GM18868 (cell line): ENCODE data around the gene ZSCAN22.
A peak's percentile ranks its signal among the peaks of the same experiment; 100 is the strongest.
"Not testable (repeated sequence)": the region's sequence is repeated elsewhere in the genome, so short reads cannot be mapped to it uniquely, and the experiment has no call there.

Experiments used
- ATAC-seq: cut with Tn5 transposase; IDR thresholded peaks from one replicate; pipeline ENCODE4 v1.9.1; 2021; ENCODE audit warnings: mild to moderate bottlenecking, moderate library complexity; ENCODE audit not compliant: unreplicated experiment

ZSCAN22 gene

GRCh38 chr19:58326914-58327726 is at the start of gene ZSCAN22:
ZSCAN22 (plus strand) TSS chr19:58326994; CDS start chr19:58334803, 7,809 bp downstream.
- ATAC-seq, result peak; percentile 90

DNA sequence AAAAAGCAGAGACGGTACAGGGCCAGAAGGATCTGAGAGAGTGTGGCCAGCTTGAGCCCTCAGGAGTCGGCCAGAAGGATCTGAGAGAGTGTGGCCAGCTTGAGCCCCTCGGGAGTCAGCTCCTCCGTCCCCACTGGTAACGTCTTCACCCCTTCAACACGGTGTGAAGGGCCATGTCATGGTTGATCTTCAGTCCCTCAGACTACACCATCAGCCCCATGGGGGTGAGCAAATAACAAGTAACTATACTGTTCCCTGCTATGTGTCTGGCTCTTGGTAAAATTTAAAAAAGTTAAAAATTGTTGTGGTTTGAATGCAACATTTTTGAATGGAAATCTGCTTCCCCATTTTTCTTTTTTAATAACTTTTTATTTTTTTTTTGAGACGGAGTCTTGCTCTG is 49.6 kb upstream of the ZSCAN22 start:
- ATAC-seq, result no peak

GRCh38 chr19:58277748-58278540 is 48.9 kb upstream of the ZSCAN22 start:
- ATAC-seq, result no peak

DNA sequence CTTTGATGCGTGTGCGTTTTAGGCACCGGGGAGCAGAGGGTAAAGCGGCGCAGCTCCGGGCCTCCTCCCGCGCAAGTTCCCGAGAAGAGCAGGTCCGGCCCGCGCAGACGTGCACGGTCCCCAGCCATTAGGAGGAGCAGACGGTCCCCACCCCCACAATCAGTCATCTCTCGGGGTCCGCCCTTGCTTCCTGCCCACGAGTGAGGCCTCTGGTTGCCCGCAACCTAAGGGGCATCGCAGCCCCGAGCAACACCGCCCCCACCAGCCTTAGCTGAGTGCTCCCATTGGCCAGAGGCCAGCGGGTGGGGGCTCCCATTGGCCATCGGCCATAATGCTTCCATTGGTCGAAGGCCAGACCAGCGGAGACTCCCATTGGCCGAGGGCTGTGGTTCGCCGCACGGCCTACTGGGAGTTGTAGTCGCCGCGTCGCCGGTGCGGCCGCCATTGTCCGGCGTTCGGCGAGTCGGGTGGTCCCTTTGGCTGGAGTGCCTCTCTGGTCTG is 48.2 kb upstream of the ZSCAN22 start, which contains the start of gene ZNF8:
ZNF8 (plus strand) TSS at position 415 of the 501 bp plus-strand sequence. CDS start 127 bp downstream, outside the sequence.
- ATAC-seq, result peak; percentile 96

- no peak for ATAC-seq
Measured at GRCh38 chr19:58279042-58279924, 47.5 kb upstream of the ZSCAN22 start.

- no peak for ATAC-seq
Measured at GRCh38 chr19:58279925-58280316, 46.9 kb upstream of the ZSCAN22 start.

DNA sequence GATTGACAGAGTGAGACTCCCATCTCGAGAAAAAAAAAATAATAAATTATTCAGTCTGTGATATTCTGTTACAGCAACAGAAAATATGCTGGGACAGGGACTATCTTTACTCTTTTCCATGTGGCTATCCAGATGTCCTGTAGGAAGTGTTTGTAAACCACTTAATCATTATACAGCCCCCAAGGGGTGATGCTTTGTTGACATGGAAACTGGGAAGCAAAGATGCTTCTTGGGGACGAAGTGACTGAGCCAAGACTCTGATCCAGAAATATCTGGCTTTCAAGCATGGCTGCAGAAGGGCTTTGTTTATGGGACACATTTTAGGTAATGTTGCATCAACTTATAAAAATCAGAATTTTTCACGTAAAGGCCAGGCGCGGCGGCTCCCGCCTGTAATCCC is 42.6 kb upstream of the ZSCAN22 start:
- ATAC-seq, result no peak

- ATAC-seq, result no peak
Measured at GRCh38 chr19:58291943-58292342, 34.9 kb upstream of the ZSCAN22 start.

DNA sequence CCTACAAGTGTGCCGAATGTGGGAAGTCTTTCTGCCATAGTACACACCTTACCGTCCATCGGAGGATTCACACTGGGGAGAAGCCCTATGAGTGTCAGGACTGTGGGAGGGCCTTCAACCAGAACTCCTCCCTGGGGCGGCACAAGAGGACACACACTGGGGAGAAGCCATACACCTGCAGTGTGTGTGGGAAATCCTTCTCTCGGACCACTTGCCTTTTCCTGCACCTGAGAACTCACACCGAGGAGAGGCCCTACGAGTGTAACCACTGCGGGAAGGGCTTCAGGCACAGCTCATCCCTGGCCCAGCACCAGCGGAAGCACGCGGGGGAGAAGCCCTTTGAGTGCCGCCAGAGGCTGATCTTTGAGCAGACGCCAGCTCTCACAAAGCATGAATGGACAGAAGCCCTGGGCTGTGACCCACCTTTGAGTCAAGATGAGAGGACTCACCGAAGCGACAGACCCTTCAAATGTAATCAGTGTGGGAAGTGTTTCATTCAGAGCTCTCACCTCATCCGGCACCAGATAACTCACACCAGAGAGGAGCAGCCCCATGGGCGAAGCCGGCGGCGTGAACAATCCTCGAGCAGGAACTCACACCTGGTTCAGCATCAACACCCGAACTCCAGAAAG is 31.9 kb upstream of the ZSCAN22 start:
- no peak for ATAC-seq

DNA sequence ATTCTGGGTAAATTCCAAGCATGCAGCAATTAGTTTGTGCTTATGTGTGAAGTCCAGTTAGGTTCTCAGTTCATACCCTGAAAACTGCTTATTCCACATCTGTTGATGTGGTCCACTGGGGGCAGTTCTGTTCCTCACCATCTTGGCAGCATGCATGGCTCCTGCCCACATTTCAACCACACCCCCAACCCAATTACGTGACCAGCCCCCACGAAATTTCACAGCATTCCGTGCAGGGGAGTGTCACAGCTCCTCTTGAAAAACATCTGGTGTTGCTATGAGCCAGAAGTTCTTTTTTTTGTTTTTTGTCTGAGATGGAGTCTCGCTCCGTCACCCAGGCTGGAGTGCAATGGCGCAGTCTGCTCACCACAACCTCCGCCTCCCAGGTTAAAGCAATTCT is 30.7 kb upstream of the ZSCAN22 start:
- ATAC-seq, result no peak

- no peak for ATAC-seq
Measured at GRCh38 chr19:58300620-58301019, 26.2 kb upstream of the ZSCAN22 start.

DNA sequence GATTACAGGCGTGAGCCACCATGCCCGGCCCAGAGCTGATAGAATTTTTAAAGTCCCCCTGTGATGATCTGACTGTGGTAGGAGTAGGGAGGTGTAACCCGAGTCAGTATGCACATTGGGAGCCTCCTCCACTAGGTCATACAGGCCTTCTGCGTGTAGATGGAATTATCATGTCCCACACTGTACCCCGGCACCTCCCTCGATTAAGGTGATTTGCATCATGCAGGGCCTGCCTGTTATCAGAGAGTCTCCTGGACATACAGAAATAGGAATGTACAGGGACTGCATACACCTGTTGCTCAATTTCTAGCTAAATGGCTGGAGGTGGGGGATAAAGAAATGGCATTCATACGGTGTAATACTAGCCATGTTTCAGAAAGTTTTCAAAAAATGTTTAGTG is 22.5 kb upstream of the ZSCAN22 start:
- ATAC-seq, result no peak

DNA sequence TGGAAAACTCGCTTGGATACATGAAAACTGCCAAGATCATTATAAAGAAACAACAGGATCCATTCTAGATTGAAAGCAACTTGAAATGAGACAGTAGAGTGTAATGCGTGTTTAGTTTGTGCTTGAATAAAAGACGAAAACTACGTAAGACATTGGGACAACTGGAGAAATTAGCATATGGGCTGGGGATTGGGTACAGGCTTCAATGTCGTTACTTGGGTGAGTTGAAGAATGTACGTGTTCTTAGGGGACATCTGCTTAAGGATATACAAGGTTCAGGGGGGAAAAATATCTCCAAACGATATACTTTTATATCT is 22.1 kb upstream of the ZSCAN22 start:
- no peak for ATAC-seq

DNA sequence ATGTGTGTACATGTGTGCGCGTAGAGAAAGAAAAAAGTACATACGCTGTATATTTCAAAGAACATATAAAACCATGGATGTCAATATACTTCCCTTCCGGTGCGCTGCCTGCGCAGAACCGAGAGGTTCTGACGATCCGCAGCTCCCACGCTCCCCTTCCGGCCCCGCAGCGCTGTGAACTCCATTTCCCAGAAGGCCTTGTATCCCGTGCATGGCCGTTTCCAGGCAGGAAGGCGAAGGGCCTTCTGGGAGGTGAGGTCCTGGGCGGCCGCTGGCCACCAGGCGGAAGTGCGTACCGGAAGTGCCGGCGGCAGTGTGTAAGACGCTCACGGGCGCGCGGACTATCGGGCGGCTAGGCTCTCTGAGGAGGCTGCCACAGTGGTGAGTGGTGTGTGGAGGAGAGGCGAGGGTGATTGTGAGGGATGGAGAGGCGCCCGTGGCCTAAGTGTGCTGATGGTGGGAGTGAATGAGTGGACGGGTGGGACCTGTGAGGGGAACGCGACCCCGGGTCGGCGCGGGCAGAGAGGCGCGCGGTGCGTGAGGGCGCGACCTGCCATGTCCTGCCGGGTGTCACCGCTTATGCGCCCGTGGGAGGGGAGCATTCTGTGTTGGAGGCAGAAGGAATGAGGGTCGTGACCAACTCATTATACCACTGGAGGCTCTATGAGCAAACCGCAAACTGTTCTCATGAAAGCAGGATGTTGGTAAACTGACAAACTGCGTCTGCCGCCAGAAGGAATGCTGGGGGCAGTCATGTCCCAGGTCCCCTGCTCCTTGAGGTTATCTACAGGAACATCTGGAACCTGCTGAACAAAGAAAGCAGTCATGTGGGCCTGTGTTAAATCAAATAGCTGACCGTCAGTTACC is 21.5 kb upstream of the ZSCAN22 start, which contains the start of gene ERVK3-1:
ERVK3-1 (plus strand) TSS at position 313 of the 867 bp plus-strand sequence. CDS start 6,792 bp downstream, outside the sequence.
- peak; percentile 97 for ATAC-seq

GRCh38 chr19:58305932-58306323 is 20.9 kb upstream of the ZSCAN22 start:
- no peak for ATAC-seq

DNA sequence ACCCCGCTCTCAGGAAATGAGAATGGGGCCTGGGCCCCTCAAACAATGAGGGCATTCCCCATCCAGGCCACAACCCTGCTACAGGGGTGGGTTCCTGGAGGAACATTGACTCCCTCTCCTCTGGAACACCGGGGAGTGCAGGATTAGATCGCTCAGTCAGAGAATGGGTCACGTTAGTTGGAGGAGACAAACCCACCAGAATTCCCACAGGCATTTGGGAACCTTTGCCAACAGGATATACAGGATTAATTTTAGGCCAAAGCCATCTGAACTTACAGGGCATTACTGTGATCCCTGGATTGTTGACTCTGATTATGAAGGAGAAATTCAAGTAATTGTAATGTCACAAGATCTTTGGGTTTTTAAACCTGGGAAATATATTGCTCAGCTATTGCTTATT is 19.1 kb upstream of the ZSCAN22 start:
- no peak for ATAC-seq

DNA sequence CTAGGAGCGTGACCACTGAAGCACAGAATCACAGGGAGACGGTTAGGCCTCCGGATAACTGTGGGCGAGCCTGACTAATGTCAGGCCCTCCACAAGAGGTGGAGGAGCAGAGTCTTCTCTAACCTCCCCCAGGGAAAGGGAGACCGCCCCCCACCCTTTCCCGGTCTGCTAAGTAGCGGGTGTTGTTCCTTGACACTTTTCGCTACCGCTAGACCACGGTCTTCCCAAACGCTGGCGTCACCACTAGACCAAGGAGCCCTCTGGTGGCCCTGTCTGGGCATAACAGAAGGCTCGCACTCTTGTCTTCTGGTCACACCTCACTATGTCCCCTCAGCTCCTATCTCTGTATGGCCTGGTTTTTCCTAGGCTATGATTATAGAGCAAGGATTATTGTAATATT is 16.1 kb upstream of the ZSCAN22 start:
- ATAC-seq, result not testable (repeated sequence)

DNA sequence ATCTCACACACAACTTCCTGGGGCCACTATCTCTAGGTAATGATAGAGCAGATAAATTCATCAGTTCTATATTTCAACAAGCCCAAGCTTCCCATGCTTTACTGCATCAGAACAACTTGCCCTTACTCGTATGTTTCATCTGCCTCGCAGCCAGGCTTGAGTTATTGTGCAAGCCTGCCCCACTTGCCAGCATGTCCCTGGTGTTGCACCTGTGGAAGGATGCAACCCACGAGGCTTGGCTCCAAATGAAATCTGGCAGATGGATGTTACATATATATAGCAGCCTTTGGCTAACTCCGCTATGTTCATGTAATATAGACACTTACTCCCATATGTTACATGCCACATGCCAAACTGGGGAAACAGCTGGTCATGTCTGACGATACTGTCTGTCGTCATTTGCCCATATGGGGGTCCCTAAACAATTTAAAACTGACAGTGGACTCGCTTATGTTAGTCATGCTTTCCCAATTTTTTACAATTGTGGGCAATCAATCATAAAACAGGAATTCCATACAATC is 15.4 kb upstream of the ZSCAN22 start:
- ATAC-seq, result no peak

- no peak for ATAC-seq
Measured at GRCh38 chr19:58315580-58315979, 11.2 kb upstream of the ZSCAN22 start.
